HepG2 (cell line): ENCODE measurements around the gene ADSS1. TPM values are rescaled to one million over a fixed set of nuclear protein-coding genes. Genes with fewer than 3 reads are reported as not detected.

ENCODE experiments used
- AGO2 ChIP-seq: fragments of 200-400 bp; formaldehyde crosslinking; optimal IDR thresholded peaks from 2 replicates; pipeline ENCODE3; 2017; ENCODE audit warnings: mild to moderate bottlenecking, low read depth, low read length, moderate library complexity
- ATF7-NPFF ChIP-seq: sonication (generic); formaldehyde crosslinking; IDR thresholded peaks from 2 replicates; pipeline ENCODE4 v1.8.1; 2023; ENCODE audit warnings: mild to moderate bottlenecking, low read depth, missing genetic modification reagents, moderate library complexity
- CREB1 ChIP-seq, 2 experiments: fragments of 450-650 bp in 1 of 2; IDR thresholded peaks; 2 replicates each; pipeline ENCODE4 v1.6.1; 2016 to 2017; ENCODE audit warnings: control low read depth in 1 of 2, mild to moderate bottlenecking in 1 of 2, missing compliant biosample characterization in 1 of 2, missing genetic modification characterization in 1 of 2
- KLF13 ChIP-seq: sonication (generic); formaldehyde crosslinking; IDR thresholded peaks from 2 replicates; pipeline ENCODE4 v1.4.0; 2020; ENCODE audit warnings: mild to moderate bottlenecking, missing genetic modification reagents
- MYNN ChIP-seq: sonication (generic); formaldehyde crosslinking; IDR thresholded peaks from 2 replicates; pipeline ENCODE4 v1.4.0; 2020; ENCODE audit warnings: mild to moderate bottlenecking, low read depth, missing genetic modification reagents
- PAF1 ChIP-seq: IDR thresholded peaks from 2 replicates; pipeline ENCODE4 v1.6.1; 2016; ENCODE audit warnings: missing genetic modification reagents, missing compliant biosample characterization
- RBFOX2 ChIP-seq: fragments of 200-400 bp; formaldehyde crosslinking; IDR thresholded peaks from 2 replicates; pipeline ENCODE4 v1.6.1; 2017; ENCODE audit warnings: low read depth, mild to moderate bottlenecking, low read length
- RBM39 ChIP-seq: fragments of 200-400 bp; formaldehyde crosslinking; IDR thresholded peaks from one replicate; pipeline ENCODE4 v1.6.1; 2018; ENCODE audit warnings: antibody characterized with exemption, mild to moderate bottlenecking, low read depth, low read length; ENCODE audit not compliant: poor library complexity, severe bottlenecking
- SRY ChIP-seq: sonication (generic); formaldehyde crosslinking; IDR thresholded peaks from 2 replicates; pipeline ENCODE4 v1.8.0; 2022; ENCODE audit warnings: mild to moderate bottlenecking, missing genetic modification reagents
- ZBTB1 ChIP-seq: sonication (generic); formaldehyde crosslinking; IDR thresholded peaks from 2 replicates; pipeline ENCODE4 v1.4.0; 2020; ENCODE audit warnings: missing genetic modification reagents, borderline replicate concordance
- ZBTB40 ChIP-seq, 2 experiments: fragments of 450-650 bp in 1 of 2; sonication (generic) in 1 of 2; formaldehyde crosslinking in 1 of 2; IDR thresholded peaks; 2 replicates each; pipeline versions ENCODE4 v1.6.1 to v1.8.0; 2016 to 2022; ENCODE audit warnings: antibody characterized with exemption in 1 of 2, mild to moderate bottlenecking in 1 of 2, missing genetic modification reagents in 1 of 2
- ZNF562 ChIP-seq: sonication (generic); formaldehyde crosslinking; IDR thresholded peaks from 2 replicates; pipeline ENCODE4 v1.8.0; 2022; ENCODE audit warnings: missing genetic modification reagents, borderline replicate concordance
- ZNF816 ChIP-seq: sonication (generic); formaldehyde crosslinking; IDR thresholded peaks from 2 replicates; pipeline ENCODE4 v1.8.0; 2022; ENCODE audit warnings: missing genetic modification reagents, mild to moderate bottlenecking, borderline replicate concordance
- polyA plus RNA-seq, 8 experiments: library from polyadenylated mRNA; depleted of rRNA in 3 of 8; stranded (reverse) in 7 of 8; unstranded in 1 of 8; fragments of >200 nt; fragmentation: Illumina TruSeq in 4 of 8; extraction: Trizol in 4 of 8; gene quantifications; 2 replicates each; pipeline versions ENCODE4 v1.2.1 to v1.2.3, GENCODE V29; 2011 to 2016; ENCODE audit warnings: low read depth in 4 of 8, missing spikeins in 1 of 8, mixed read lengths in 1 of 8; ENCODE audit not compliant: insufficient read depth in 1 of 8
- total RNA-seq, 5 experiments: library from RNA; depleted of rRNA; stranded (reverse); fragments of >200 nt; fragmentation: Illumina TruSeq; extraction: Trizol; gene quantifications; 2 replicates each; pipeline ENCODE4 v1.2.3, GENCODE V29; 2016; ENCODE audit warnings: low read depth in 1 of 5
- TF ChIP-seq, protein P1 (sequence below): sonication (generic); formaldehyde crosslinking; IDR thresholded peaks from 2 replicates; pipeline ENCODE4 v1.4.0; 2020; ENCODE audit warnings: missing genetic modification reagents

Gene ADSS1
- total and polyA plus RNA-seq, 2 of the 13 experiments (the other 11 are each of a cell fraction or from before 2014, with no cell fraction given), result 1.0 to 36.7 TPM

GRCh38 chr14:104771918-104772706, 48.1 kb downstream of the ADSS1 start (continued):
- TF ChIP-seq ZBTB40 (IDR thresholded peaks at IDR 0.05) (no peak), ZBTB40 (CRISPR knock-in tag; IDR thresholded peaks at IDR 0.05) (no peak), ZBTB1 (CRISPR knock-in tag) (no peak), KLF13 (CRISPR knock-in tag) (no peak), AGO2 (peak; percentile 89), ZNF816 (CRISPR knock-in tag) (no peak), PAF1 (CRISPR knock-in tag) (peak; percentile 34; the same call in 1 of the 2 replicates), RBFOX2 (peak; percentile 45), ZNF562 (CRISPR knock-in tag) (no peak), CREB1 (IDR thresholded peaks at IDR 0.05) (no peak), CREB1 (CRISPR knock-in tag; IDR thresholded peaks at IDR 0.05) (no peak), SRY (no peak), ATF7-NPFF (no peak), RBM39 (no peak), MYNN (CRISPR knock-in tag) (no peak)
- TF ChIP-seq, protein P1, sequence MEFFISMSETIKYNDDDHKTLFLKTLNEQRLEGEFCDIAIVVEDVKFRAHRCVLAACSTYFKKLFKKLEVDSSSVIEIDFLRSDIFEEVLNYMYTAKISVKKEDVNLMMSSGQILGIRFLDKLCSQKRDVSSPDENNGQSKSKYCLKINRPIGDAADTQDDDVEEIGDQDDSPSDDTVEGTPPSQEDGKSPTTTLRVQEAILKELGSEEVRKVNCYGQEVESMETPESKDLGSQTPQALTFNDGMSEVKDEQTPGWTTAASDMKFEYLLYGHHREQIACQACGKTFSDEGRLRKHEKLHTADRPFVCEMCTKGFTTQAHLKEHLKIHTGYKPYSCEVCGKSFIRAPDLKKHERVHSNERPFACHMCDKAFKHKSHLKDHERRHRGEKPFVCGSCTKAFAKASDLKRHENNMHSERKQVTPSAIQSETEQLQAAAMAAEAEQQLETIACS (CRISPR knock-in tag), result no peak
